Astrocyte (in vitro differentiated cells and primary cell): Measurements from ENCODE around the gene NSD2. TPM values are rescaled to one million over a fixed set of nuclear protein-coding genes. Genes with fewer than 3 reads are reported as not detected.
A peak's percentile ranks its signal among the peaks of the same experiment; 100 is the strongest.
"Not testable (repeated sequence)": the region's sequence is repeated elsewhere in the genome, so short reads cannot be mapped to it uniquely, and the experiment has no call there.

Experiments used
- DNase-seq: peaks from one replicate; pipeline ENCODE4 v3.0.0-alpha.2; 2010; ENCODE audit warnings: low read depth
- FAIRE-seq: peaks from 2 replicates; lab custom pipeline; 2011; peaks lifted over from hg19 to GRCh38; lab: Jason Lieb, UNC
- H2AFZ ChIP-seq: 2 replicates; pipeline ENCODE4 v1.6.0; 2012; ENCODE audit warnings: low read depth, low read length, inconsistent platforms
- H3K27ac ChIP-seq: 2 replicates; pipeline ENCODE4 v1.5.1; 2011; ENCODE audit warnings: low read depth, low read length, inconsistent platforms
- H3K27me3 ChIP-seq: 2 replicates; pipeline ENCODE4 v1.6.0; 2011; ENCODE audit warnings: low read length, inconsistent platforms; ENCODE audit not compliant: insufficient read depth
- H3K36me3 ChIP-seq: 2 replicates; pipeline ENCODE4 v1.5.1; 2011; ENCODE audit warnings: low read length, inconsistent platforms; ENCODE audit not compliant: insufficient read depth
- H3K4me1 ChIP-seq: 2 replicates; pipeline ENCODE4 v1.5.1; 2011; ENCODE audit warnings: low read length, inconsistent platforms; ENCODE audit not compliant: insufficient read depth
- H3K4me2 ChIP-seq: 2 replicates; pipeline ENCODE4 v1.6.0; 2012; ENCODE audit warnings: low read length, inconsistent platforms
- H3K4me3 ChIP-seq: 2 replicates; pipeline ENCODE4 v1.5.1; 2011; ENCODE audit warnings: low read depth, mild to moderate bottlenecking, low read length, inconsistent platforms; ENCODE audit not compliant: insufficient read depth
- H3K79me2 ChIP-seq: 2 replicates; pipeline ENCODE4 v1.6.0; 2012; ENCODE audit warnings: mild to moderate bottlenecking, low read length, inconsistent platforms; ENCODE audit not compliant: insufficient read depth
- H3K9ac ChIP-seq: 2 replicates; pipeline ENCODE4 v1.6.0; 2012; ENCODE audit warnings: mild to moderate bottlenecking, low read length, inconsistent platforms
- H3K9me3 ChIP-seq: 2 replicates; pipeline ENCODE4 v1.5.1; 2012; ENCODE audit warnings: low read depth, mild to moderate bottlenecking, low read length, inconsistent platforms; ENCODE audit not compliant: insufficient read depth
- H4K20me1 ChIP-seq: 2 replicates; pipeline ENCODE4 v1.6.0; 2012; ENCODE audit warnings: low read length, inconsistent platforms; ENCODE audit not compliant: insufficient read depth
- H3K27ac Mint-ChIP-seq: one replicate; pipeline ENCODE4 v1.8.0; 2021; ENCODE audit warnings: mild to moderate bottlenecking, mixed read lengths; ENCODE audit not compliant: unreplicated experiment
- H3K27me3 Mint-ChIP-seq: one replicate; pipeline ENCODE4 v1.8.0; 2021; ENCODE audit warnings: low read depth, mixed read lengths; ENCODE audit not compliant: unreplicated experiment
- H3K36me3 Mint-ChIP-seq: one replicate; pipeline ENCODE4 v1.8.0; 2021; ENCODE audit warnings: low read depth, mixed read lengths; ENCODE audit not compliant: unreplicated experiment
- H3K4me1 Mint-ChIP-seq: one replicate; pipeline ENCODE4 v1.8.0; 2021; ENCODE audit warnings: low read depth, mixed read lengths; ENCODE audit not compliant: unreplicated experiment
- H3K4me3 Mint-ChIP-seq: one replicate; pipeline ENCODE4 v1.8.0; 2021; ENCODE audit warnings: mild to moderate bottlenecking, moderate library complexity, mixed read lengths; ENCODE audit not compliant: unreplicated experiment
- H3K9me3 Mint-ChIP-seq: one replicate; pipeline ENCODE4 v1.8.0; 2021; ENCODE audit warnings: mild to moderate bottlenecking, mixed read lengths; ENCODE audit not compliant: unreplicated experiment
- EZH2 ChIP-seq: IDR thresholded peaks from 2 replicates; pipeline ENCODE4 v1.6.1; 2012; ENCODE audit warnings: mild to moderate bottlenecking, low read length, inconsistent platforms; ENCODE audit not compliant: insufficient read depth
- total RNA-seq: library from RNA; stranded (reverse); gene quantifications from 2 replicates; pipeline ENCODE4 v1.2.1, GENCODE V29; 2021
- TF ChIP-seq, protein P1 (sequence below): IDR thresholded peaks from 2 replicates; pipeline ENCODE4 v1.5.1; 2011; ENCODE audit warnings: low read depth, mild to moderate bottlenecking, inconsistent platforms, low read length, moderate library complexity; ENCODE audit not compliant: insufficient read depth

NSD2 gene
- total RNA-seq, 1 donor from 2014 or later: 31.3 TPM

DNA sequence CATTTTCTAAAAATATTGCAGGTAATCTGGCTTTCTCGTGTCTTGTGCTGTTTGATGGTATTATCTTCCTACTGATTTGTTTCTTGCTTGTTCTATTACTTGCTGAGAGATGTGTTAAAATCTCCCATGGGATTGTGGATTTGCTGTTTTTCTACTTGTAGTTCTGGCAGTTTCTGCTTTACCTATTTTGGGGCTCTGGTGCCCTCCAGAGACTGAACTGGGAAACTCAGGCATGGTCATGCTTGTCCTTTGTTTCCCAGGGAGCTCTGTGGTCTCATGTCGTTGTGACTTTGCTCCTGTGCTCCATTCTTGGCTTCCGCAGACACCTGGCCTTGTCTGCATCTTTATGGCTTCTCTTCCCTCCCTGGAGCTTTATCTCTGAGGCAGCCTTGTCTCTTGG is 39.5 kb downstream of the NSD2 start:
- Mint-ChIP-seq H3K4me3 (no peak overlapping the region), H3K27me3 (no peaks in the 10 kb centered on the region), H3K4me1 (peaks cover 6% of the 10 kb centered on the region), H3K27ac (no peak overlapping the region), H3K9me3 (no peaks in the 10 kb centered on the region), H3K36me3 (no peaks in the 10 kb centered on the region)
- Histone ChIP-seq H2AFZ (peak overlapping the region; percentile 33), H3K27me3 (no peaks in the 10 kb centered on the region), H3K9ac (no peak overlapping the region), H3K4me1 (peaks cover 5% of the 10 kb centered on the region), H3K4me3 (no peak overlapping the region), H3K9me3 (no peaks in the 10 kb centered on the region), H3K4me2 (no peak overlapping the region), H4K20me1 (peaks cover 66% of the 10 kb centered on the region), H3K27ac (no peak overlapping the region), H3K36me3 (peaks cover 2% of the 10 kb centered on the region), H3K79me2 (peaks cover 97% of the 10 kb centered on the region)
- FAIRE-seq (peak; percentile 5), DNase-seq (peak; percentile 26)
- TF ChIP-seq, protein P1, sequence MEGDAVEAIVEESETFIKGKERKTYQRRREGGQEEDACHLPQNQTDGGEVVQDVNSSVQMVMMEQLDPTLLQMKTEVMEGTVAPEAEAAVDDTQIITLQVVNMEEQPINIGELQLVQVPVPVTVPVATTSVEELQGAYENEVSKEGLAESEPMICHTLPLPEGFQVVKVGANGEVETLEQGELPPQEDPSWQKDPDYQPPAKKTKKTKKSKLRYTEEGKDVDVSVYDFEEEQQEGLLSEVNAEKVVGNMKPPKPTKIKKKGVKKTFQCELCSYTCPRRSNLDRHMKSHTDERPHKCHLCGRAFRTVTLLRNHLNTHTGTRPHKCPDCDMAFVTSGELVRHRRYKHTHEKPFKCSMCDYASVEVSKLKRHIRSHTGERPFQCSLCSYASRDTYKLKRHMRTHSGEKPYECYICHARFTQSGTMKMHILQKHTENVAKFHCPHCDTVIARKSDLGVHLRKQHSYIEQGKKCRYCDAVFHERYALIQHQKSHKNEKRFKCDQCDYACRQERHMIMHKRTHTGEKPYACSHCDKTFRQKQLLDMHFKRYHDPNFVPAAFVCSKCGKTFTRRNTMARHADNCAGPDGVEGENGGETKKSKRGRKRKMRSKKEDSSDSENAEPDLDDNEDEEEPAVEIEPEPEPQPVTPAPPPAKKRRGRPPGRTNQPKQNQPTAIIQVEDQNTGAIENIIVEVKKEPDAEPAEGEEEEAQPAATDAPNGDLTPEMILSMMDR: peak; percentile 67
- no peak for TF ChIP-seq EZH2

- H3K79me2 ChIP-seq: peaks cover 97% of the 10 kb centered on the region
Observed at GRCh38 chr4:1911316-1911715, 40.1 kb downstream of the NSD2 start.

DNA sequence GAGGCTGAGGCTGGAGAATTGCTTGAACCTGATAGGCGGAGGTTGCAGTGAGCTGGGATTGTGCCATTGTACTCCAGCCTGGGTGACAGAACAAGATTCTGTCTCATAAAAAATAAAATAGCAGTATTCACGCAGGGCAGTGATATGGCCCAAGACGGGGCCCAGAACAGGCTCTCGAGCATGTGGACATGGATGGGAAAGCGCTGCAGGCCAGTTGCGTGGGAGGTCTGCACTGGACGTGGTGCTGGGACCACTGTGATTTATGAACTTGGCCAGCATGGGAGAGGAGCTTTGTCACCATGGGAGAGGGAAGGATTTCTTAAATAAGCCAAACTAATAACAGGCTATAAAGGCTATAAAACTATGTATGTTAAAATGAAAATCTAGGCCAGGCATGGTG is 51.6 kb downstream of the NSD2 start:
- Histone ChIP-seq H3K4me3 (no peak overlapping the region), H3K36me3 (peaks cover 13% of the 10 kb centered on the region), H3K79me2 (peaks cover 87% of the 10 kb centered on the region), H3K4me2 (no peak overlapping the region), H3K9ac (no peak overlapping the region), H3K9me3 (no peaks in the 10 kb centered on the region), H3K27ac (no peak overlapping the region), H2AFZ (no peak overlapping the region), H3K4me1 (peaks cover 3% of the 10 kb centered on the region), H3K27me3 (no peaks in the 10 kb centered on the region), H4K20me1 (peaks cover 28% of the 10 kb centered on the region)
- TF ChIP-seq, protein P1: no peak
- no peak for TF ChIP-seq EZH2
- Mint-ChIP-seq H3K4me3 (no peak overlapping the region), H3K4me1 (no peaks in the 10 kb centered on the region), H3K36me3 (no peaks in the 10 kb centered on the region), H3K27ac (no peak overlapping the region), H3K9me3 (no peaks in the 10 kb centered on the region), H3K27me3 (no peaks in the 10 kb centered on the region)
- DNase-seq (no peak), FAIRE-seq (no peak)

More at GRCh38 chr4:1911316-1911715, 40.1 kb downstream of the NSD2 start:
- not testable (repeated sequence) for H3K9me3 Mint-ChIP-seq, H2AFZ ChIP-seq, H3K4me3 Mint-ChIP-seq, H3K27me3 ChIP-seq, H3K27ac Mint-ChIP-seq, H3K9ac ChIP-seq, H3K4me3 ChIP-seq, H3K4me1 Mint-ChIP-seq, H3K27ac ChIP-seq, H3K9me3 ChIP-seq, H3K36me3 ChIP-seq, H3K36me3 Mint-ChIP-seq, DNase-seq, H3K4me1 ChIP-seq, H3K4me2 ChIP-seq, FAIRE-seq, H3K27me3 Mint-ChIP-seq
- H4K20me1 ChIP-seq: peaks cover 66% of the 10 kb centered on the region
